HEK293 (cell line): Measurements from ENCODE around the gene CXorf58.
A peak's percentile ranks its signal among the peaks of the same experiment; 100 is the strongest.

Experiments
- CTCF ChIA-PET: fragments of 350-600 bp; formaldehyde crosslinking; extraction: SDS; loops from one replicate; lab custom pipeline; 2021; ENCODE audit warnings: antibody characterized with exemption; lab: Yijun Ruan, JAX
- POLR2A ChIA-PET: fragments of 300-600 bp; formaldehyde crosslinking; extraction: SDS; loops from one replicate; lab custom pipeline; 2020; ENCODE audit warnings: antibody characterized with exemption, inconsistent platforms; lab: Yijun Ruan, JAX
- H3K27ac ChIP-seq: fragments of 200-500 bp; sonication (Bioruptor generic); 2 replicates; pipeline ENCODE4 v1.5.1; 2014; ENCODE audit warnings: low read depth, low read length, control low read depth, inconsistent platforms; ENCODE audit errors: extremely low read depth
- H3K36me3 ChIP-seq, 2 experiments: fragments of 200-500 bp in 1 of 2; sonication (Bioruptor generic) in 1 of 2; 1 replicate in 1 of 2; 2 replicates in 1 of 2; pipeline ENCODE4 v1.5.1; 2014 to 2017; ENCODE audit warnings: inconsistent platforms in 2 of 2, low read length in 2 of 2; ENCODE audit not compliant: control insufficient read depth in 2 of 2, insufficient read depth in 1 of 2
- H3K4me1 ChIP-seq: fragments of 200-500 bp; sonication (Bioruptor generic); 2 replicates; pipeline ENCODE4 v1.5.1; 2014; ENCODE audit warnings: mild to moderate bottlenecking, low read length, inconsistent platforms; ENCODE audit not compliant: control insufficient read depth, insufficient read depth
- H3K4me3 ChIP-seq: 2 replicates; pipeline ENCODE4 v1.5.1; 2011; ENCODE audit warnings: low read depth, mild to moderate bottlenecking, control low read depth, low read length, moderate library complexity
- H3K9me3 ChIP-seq: fragments of 200-500 bp; sonication (Bioruptor generic); 2 replicates; pipeline ENCODE4 v1.5.1; 2014; ENCODE audit warnings: low read depth, low read length, inconsistent platforms; ENCODE audit not compliant: control insufficient read depth, insufficient read depth
- EGR2 ChIP-seq: fragments of 450-650 bp; formaldehyde crosslinking; IDR thresholded peaks from 2 replicates; pipeline ENCODE4 v1.5.1; 2016; ENCODE audit warnings: low read depth, missing biosample characterization, missing genetic modification characterization
- HOXA7 ChIP-seq: sonication (generic); formaldehyde crosslinking; IDR thresholded peaks from 2 replicates; pipeline ENCODE4 v1.8.1; 2022; ENCODE audit warnings: missing genetic modification reagents, borderline replicate concordance
- KLF1 ChIP-seq: fragments of 450-650 bp; formaldehyde crosslinking; IDR thresholded peaks from 2 replicates; pipeline ENCODE4 v1.5.1; 2016; ENCODE audit warnings: missing biosample characterization, missing genetic modification characterization
- MYNN ChIP-seq: fragments of 450-650 bp; formaldehyde crosslinking; IDR thresholded peaks from 2 replicates; pipeline ENCODE4 v1.5.1; 2016; ENCODE audit warnings: missing biosample characterization, missing genetic modification characterization, borderline replicate concordance
- OSR2 ChIP-seq: fragments of 450-650 bp; formaldehyde crosslinking; IDR thresholded peaks from 2 replicates; pipeline ENCODE4 v1.5.1; 2016; ENCODE audit warnings: missing biosample characterization, missing genetic modification characterization
- PRDM1 ChIP-seq: fragments of 450-650 bp; formaldehyde crosslinking; IDR thresholded peaks from 2 replicates; pipeline ENCODE4; 2016; ENCODE audit warnings: missing biosample characterization, missing genetic modification characterization
- PRDM4 ChIP-seq: fragments of 450-650 bp; formaldehyde crosslinking; IDR thresholded peaks from 2 replicates; pipeline ENCODE4 v1.5.1; 2017; ENCODE audit warnings: missing biosample characterization, missing genetic modification characterization
- RBAK ChIP-seq: fragments of 450-650 bp; formaldehyde crosslinking; IDR thresholded peaks from 2 replicates; pipeline ENCODE4 v1.5.1; 2016; ENCODE audit warnings: missing biosample characterization, missing genetic modification characterization
- REPIN1 ChIP-seq: fragments of 450-650 bp; formaldehyde crosslinking; IDR thresholded peaks from 2 replicates; pipeline ENCODE4 v1.5.1; 2017; ENCODE audit warnings: missing biosample characterization, missing genetic modification characterization, low read depth
- SCRT1 ChIP-seq: fragments of 450-650 bp; formaldehyde crosslinking; IDR thresholded peaks from 2 replicates; pipeline ENCODE4 v1.5.1; 2016; ENCODE audit warnings: missing biosample characterization, missing genetic modification characterization, borderline replicate concordance
- WT1 ChIP-seq: fragments of 450-650 bp; formaldehyde crosslinking; IDR thresholded peaks from 2 replicates; pipeline ENCODE4 v1.5.1; 2016; ENCODE audit warnings: missing biosample characterization, missing genetic modification characterization
- ZBTB1 ChIP-seq: fragments of 450-650 bp; formaldehyde crosslinking; IDR thresholded peaks from 2 replicates; pipeline ENCODE4 v1.5.1; 2016; ENCODE audit warnings: missing biosample characterization, missing genetic modification characterization
- ZBTB20 ChIP-seq: fragments of 450-650 bp; formaldehyde crosslinking; IDR thresholded peaks from 2 replicates; pipeline ENCODE4 v1.5.1; 2016; ENCODE audit warnings: missing biosample characterization, missing genetic modification characterization
- ZBTB8A ChIP-seq: fragments of 450-650 bp; formaldehyde crosslinking; IDR thresholded peaks from 2 replicates; pipeline ENCODE4 v1.5.1; 2016; ENCODE audit warnings: missing biosample characterization, missing genetic modification characterization
- ZNF10 ChIP-seq: fragments of 450-650 bp; formaldehyde crosslinking; IDR thresholded peaks from 2 replicates; pipeline ENCODE4 v1.5.1; 2017; ENCODE audit warnings: missing biosample characterization, missing genetic modification characterization
- ZNF121 ChIP-seq: fragments of 450-650 bp; formaldehyde crosslinking; IDR thresholded peaks from 2 replicates; pipeline ENCODE4 v1.5.1; 2016; ENCODE audit warnings: missing biosample characterization, missing genetic modification characterization
- ZNF155 ChIP-seq: fragments of 450-650 bp; formaldehyde crosslinking; IDR thresholded peaks from 2 replicates; pipeline ENCODE4 v1.5.1; 2016; ENCODE audit warnings: missing biosample characterization, missing genetic modification characterization
- ZNF184 ChIP-seq: fragments of 450-650 bp; IDR thresholded peaks from 2 replicates; pipeline ENCODE4 v1.5.1; 2018; ENCODE audit warnings: missing biosample characterization, mild to moderate bottlenecking, missing genetic modification characterization
- ZNF202 ChIP-seq: fragments of 450-650 bp; formaldehyde crosslinking; IDR thresholded peaks from 2 replicates; pipeline ENCODE4 v1.5.1; 2016; ENCODE audit warnings: missing biosample characterization, missing genetic modification characterization, borderline replicate concordance
- ZNF248 ChIP-seq: fragments of 450-650 bp; formaldehyde crosslinking; IDR thresholded peaks from 2 replicates; pipeline ENCODE4 v1.5.1; 2017; ENCODE audit warnings: missing biosample characterization, missing genetic modification characterization
- ZNF350 ChIP-seq: fragments of 450-650 bp; formaldehyde crosslinking; IDR thresholded peaks from 2 replicates; pipeline ENCODE4 v1.5.0; 2017; ENCODE audit warnings: missing biosample characterization, mild to moderate bottlenecking, missing genetic modification characterization
- ZNF391 ChIP-seq: fragments of 450-650 bp; formaldehyde crosslinking; IDR thresholded peaks from 2 replicates; pipeline ENCODE4 v1.5.1; 2016; ENCODE audit warnings: low read depth, missing biosample characterization, missing genetic modification characterization, borderline replicate concordance
- ZNF404 ChIP-seq: fragments of 450-650 bp; formaldehyde crosslinking; IDR thresholded peaks from 2 replicates; pipeline ENCODE4 v1.5.1; 2017; ENCODE audit warnings: missing biosample characterization, missing genetic modification characterization
- ZNF529 ChIP-seq: fragments of 450-650 bp; formaldehyde crosslinking; IDR thresholded peaks from 2 replicates; pipeline ENCODE4 v1.5.1; 2017; ENCODE audit warnings: missing genetic modification characterization, missing biosample characterization; ENCODE audit not compliant: insufficient replicate concordance
- ZNF530 ChIP-seq: fragments of 450-650 bp; formaldehyde crosslinking; IDR thresholded peaks from 2 replicates; pipeline ENCODE4 v1.5.1; 2016; ENCODE audit warnings: low read depth, missing biosample characterization, missing genetic modification characterization
- ZNF623 ChIP-seq: fragments of 450-650 bp; formaldehyde crosslinking; IDR thresholded peaks from 2 replicates; pipeline ENCODE4 v1.5.1; 2016; ENCODE audit warnings: missing biosample characterization, missing genetic modification characterization
- ZNF664 ChIP-seq: fragments of 450-650 bp; formaldehyde crosslinking; IDR thresholded peaks from 2 replicates; pipeline ENCODE4 v1.5.1; 2016; ENCODE audit warnings: missing biosample characterization, missing genetic modification characterization
- ZNF830 ChIP-seq: fragments of 450-650 bp; IDR thresholded peaks from 2 replicates; pipeline ENCODE4 v1.5.0; 2018; ENCODE audit warnings: missing biosample characterization, missing genetic modification characterization, low read depth, mild to moderate bottlenecking, moderate library complexity
- ZXDB ChIP-seq: fragments of 450-650 bp; formaldehyde crosslinking; IDR thresholded peaks from 2 replicates; pipeline ENCODE4 v1.5.1; 2016; ENCODE audit warnings: missing biosample characterization, missing genetic modification characterization
- TF ChIP-seq, protein P1 (sequence below): fragments of 450-650 bp; formaldehyde crosslinking; IDR thresholded peaks from 2 replicates; pipeline ENCODE4 v1.5.1; 2017; ENCODE audit warnings: missing biosample characterization, missing genetic modification characterization
- TF ChIP-seq, protein P2 (sequence below): fragments of 450-650 bp; formaldehyde crosslinking; IDR thresholded peaks from 2 replicates; pipeline ENCODE4 v1.5.1; 2016; ENCODE audit warnings: missing biosample characterization, missing genetic modification characterization
- TF ChIP-seq, protein P3 (sequence below): fragments of 450-650 bp; formaldehyde crosslinking; IDR thresholded peaks from 2 replicates; pipeline ENCODE4; 2016; ENCODE audit warnings: missing biosample characterization, missing genetic modification characterization

CXorf58 gene

GRCh38 chrX:23907498-23908218 is at the start of gene CXorf58, which contains the start of gene APOO:
CXorf58 (plus strand) TSS chrX:23908006; CDS start chrX:23910303, 2,297 bp downstream.
APOO (minus strand) TSS chrX:23907938; CDS start chrX:23907702, 236 bp downstream.
- no peaks in the 10 kb centered on the region for H3K9me3 ChIP-seq
- POLR2A ChIA-PET, result interaction anchor here (0.5 to 2.6 kb wide), 5 partner anchors 46 to 725 kb away, joined by 3 to 17 read pairs (median 8); partner anchors contain the start of genes EIF2S3 and SAT1
- peak within 1 kb of the TSS; percentile 88 for H3K27ac ChIP-seq
- H3K4me3 ChIP-seq, result peak within 1 kb of the TSS; percentile 58
- no peaks in the 10 kb centered on the region for H3K36me3 ChIP-seq
- CTCF ChIA-PET, result interaction anchor here (1.0 to 3.3 kb wide), 6 partner anchors 61 to 158 kb away, joined by 3 to 14 read pairs (median 3); partner anchors contain the start of gene EIF2S3
- 0 out of 2 replicates have a peak, but pooled peaks cover 3% of the 10 kb centered on the region for H3K4me1 ChIP-seq
- no peak for TF ChIP-seq ZNF248 (tag by site-specific recombination)
- TF ChIP-seq ZNF529, result no peak
- TF ChIP-seq PRDM4 (tag by site-specific recombination), result peak; percentile 84
- no peak for TF ChIP-seq ZNF530 (tag by site-specific recombination)
- TF ChIP-seq ZNF10, result peak; percentile 88
- TF ChIP-seq ZNF623 (tag by site-specific recombination), result no peak
- no peak for TF ChIP-seq ZNF121 (tag by site-specific recombination)
- no peak for TF ChIP-seq ZNF155 (tag by site-specific recombination)
- peak; percentile 75; the same call in 1 of the 2 replicates for TF ChIP-seq ZBTB20
- TF ChIP-seq ZNF664, result no peak
- no peak for TF ChIP-seq ZNF350 (tag by site-specific recombination)
- no peak for TF ChIP-seq OSR2 (tag by site-specific recombination)
- TF ChIP-seq WT1 (tag by site-specific recombination), result no peak; the same call in 1 of the 2 replicates
- TF ChIP-seq, protein P1, sequence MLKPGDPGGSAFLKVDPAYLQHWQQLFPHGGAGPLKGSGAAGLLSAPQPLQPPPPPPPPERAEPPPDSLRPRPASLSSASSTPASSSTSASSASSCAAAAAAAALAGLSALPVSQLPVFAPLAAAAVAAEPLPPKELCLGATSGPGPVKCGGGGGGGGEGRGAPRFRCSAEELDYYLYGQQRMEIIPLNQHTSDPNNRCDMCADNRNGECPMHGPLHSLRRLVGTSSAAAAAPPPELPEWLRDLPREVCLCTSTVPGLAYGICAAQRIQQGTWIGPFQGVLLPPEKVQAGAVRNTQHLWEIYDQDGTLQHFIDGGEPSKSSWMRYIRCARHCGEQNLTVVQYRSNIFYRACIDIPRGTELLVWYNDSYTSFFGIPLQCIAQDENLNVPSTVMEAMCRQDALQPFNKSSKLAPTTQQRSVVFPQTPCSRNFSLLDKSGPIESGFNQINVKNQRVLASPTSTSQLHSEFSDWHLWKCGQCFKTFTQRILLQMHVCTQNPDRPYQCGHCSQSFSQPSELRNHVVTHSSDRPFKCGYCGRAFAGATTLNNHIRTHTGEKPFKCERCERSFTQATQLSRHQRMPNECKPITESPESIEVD, result no peak
- TF ChIP-seq SCRT1 (tag by site-specific recombination), result no peak
- TF ChIP-seq, protein P2, sequence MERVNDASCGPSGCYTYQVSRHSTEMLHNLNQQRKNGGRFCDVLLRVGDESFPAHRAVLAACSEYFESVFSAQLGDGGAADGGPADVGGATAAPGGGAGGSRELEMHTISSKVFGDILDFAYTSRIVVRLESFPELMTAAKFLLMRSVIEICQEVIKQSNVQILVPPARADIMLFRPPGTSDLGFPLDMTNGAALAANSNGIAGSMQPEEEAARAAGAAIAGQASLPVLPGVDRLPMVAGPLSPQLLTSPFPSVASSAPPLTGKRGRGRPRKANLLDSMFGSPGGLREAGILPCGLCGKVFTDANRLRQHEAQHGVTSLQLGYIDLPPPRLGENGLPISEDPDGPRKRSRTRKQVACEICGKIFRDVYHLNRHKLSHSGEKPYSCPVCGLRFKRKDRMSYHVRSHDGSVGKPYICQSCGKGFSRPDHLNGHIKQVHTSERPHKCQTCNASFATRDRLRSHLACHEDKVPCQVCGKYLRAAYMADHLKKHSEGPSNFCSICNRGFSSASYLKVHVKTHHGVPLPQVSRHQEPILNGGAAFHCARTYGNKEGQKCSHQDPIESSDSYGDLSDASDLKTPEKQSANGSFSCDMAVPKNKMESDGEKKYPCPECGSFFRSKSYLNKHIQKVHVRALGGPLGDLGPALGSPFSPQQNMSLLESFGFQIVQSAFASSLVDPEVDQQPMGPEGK (tag by site-specific recombination), result peak; percentile 81
- 0 out of 2 replicates have a peak, but pooled peaks have one; percentile 20 for TF ChIP-seq EGR2 (tag by site-specific recombination)
- TF ChIP-seq, protein P3, sequence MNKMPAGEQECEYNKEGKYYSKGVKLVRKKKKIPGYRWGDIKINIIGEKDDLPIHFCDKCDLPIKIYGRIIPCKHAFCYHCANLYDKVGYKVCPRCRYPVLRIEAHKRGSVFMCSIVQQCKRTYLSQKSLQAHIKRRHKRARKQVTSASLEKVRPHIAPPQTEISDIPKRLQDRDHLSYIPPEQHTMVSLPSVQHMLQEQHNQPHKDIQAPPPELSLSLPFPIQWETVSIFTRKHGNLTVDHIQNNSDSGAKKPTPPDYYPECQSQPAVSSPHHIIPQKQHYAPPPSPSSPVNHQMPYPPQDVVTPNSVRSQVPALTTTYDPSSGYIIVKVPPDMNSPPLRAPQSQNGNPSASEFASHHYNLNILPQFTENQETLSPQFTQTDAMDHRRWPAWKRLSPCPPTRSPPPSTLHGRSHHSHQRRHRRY (tag by site-specific recombination), result no peak
- no peak; the same call in none of the 2 replicates for TF ChIP-seq KLF1 (tag by site-specific recombination)
- TF ChIP-seq MYNN (tag by site-specific recombination), result no peak
- peak; percentile 86 for TF ChIP-seq ZXDB (tag by site-specific recombination)
- no peak for TF ChIP-seq ZNF202 (tag by site-specific recombination)
- TF ChIP-seq HOXA7 (CRISPR knock-in tag), result no peak
- TF ChIP-seq RBAK (tag by site-specific recombination), result no peak
- TF ChIP-seq ZNF830 (tag by site-specific recombination), result no peak
- TF ChIP-seq ZNF184 (tag by site-specific recombination), result no peak
- TF ChIP-seq ZNF391 (tag by site-specific recombination), result 0 out of 2 replicates have a peak, but pooled peaks have one; percentile 18
- TF ChIP-seq REPIN1 (tag by site-specific recombination), result no peak
- peak; percentile 84 for TF ChIP-seq ZBTB8A (tag by site-specific recombination)
- no peak for TF ChIP-seq PRDM1 (tag by site-specific recombination)
- TF ChIP-seq ZNF404 (tag by site-specific recombination), result no peak
- TF ChIP-seq ZBTB1, result 0 out of 2 replicates have a peak, but pooled peaks have one; percentile 22
